ENCODE results near the gene PLA2G4F.

Gene PLA2G4F

GRCh38 chr15:42156243-42156922 is at the start of gene PLA2G4F:
TSS of gene PLA2G4F (minus strand) at chr15:42156636. CDS start at chr15:42156549, 87 bp downstream.
- no peak for DNase-seq (ENCODE audit: low read depth, low spot score)

GRCh38 chr15:42203891-42204290 is 47.5 kb upstream of the PLA2G4F start:
- DNase-seq (ENCODE audit: low read depth, low spot score), result no peak

GRCh38 chr15:42202653-42203052 is 46.2 kb upstream of the PLA2G4F start:
- DNase-seq (ENCODE audit: low read depth, low spot score), result no peak

GRCh38 chr15:42201801-42202200 is 45.4 kb upstream of the PLA2G4F start:
- DNase-seq (ENCODE audit: low read depth, low spot score), result no peak

- DNase-seq (ENCODE audit: low read depth, low spot score), result no peak
Observed at GRCh38 chr15:42199126-42199525, 42.7 kb upstream of the PLA2G4F start.

- no peak for DNase-seq (ENCODE audit: low read depth, low spot score)
Observed at GRCh38 chr15:42198516-42198915, 42.1 kb upstream of the PLA2G4F start.

GRCh38 chr15:42194513-42194912 is 38.1 kb upstream of the PLA2G4F start:
- DNase-seq (ENCODE audit: low read depth, low spot score), result no peak

- no peak for DNase-seq (ENCODE audit: low read depth, low spot score)
Observed at GRCh38 chr15:42193383-42193782, 36.9 kb upstream of the PLA2G4F start.

GRCh38 chr15:42191610-42192346 is 35.3 kb upstream of the PLA2G4F start:
- DNase-seq (ENCODE audit: low read depth, low spot score), result no peak

GRCh38 chr15:42190370-42190769 is 33.9 kb upstream of the PLA2G4F start:
- DNase-seq (ENCODE audit: low read depth, low spot score), result no peak

GRCh38 chr15:42185801-42186200 is 29.4 kb upstream of the PLA2G4F start:
- DNase-seq (ENCODE audit: low read depth, low spot score), result no peak

GRCh38 chr15:42184736-42185135 is 28.3 kb upstream of the PLA2G4F start:
- no peak for DNase-seq (ENCODE audit: low read depth, low spot score)

- no peak for DNase-seq (ENCODE audit: low read depth, low spot score)
Observed at GRCh38 chr15:42184296-42184695, 27.9 kb upstream of the PLA2G4F start.

GRCh38 chr15:42182961-42183360 is 26.5 kb upstream of the PLA2G4F start:
- no peak for DNase-seq (ENCODE audit: low read depth, low spot score)

- DNase-seq (ENCODE audit: low read depth, low spot score), result no peak
Observed at GRCh38 chr15:42182328-42182886, 26.0 kb upstream of the PLA2G4F start.

GRCh38 chr15:42178056-42178455 is 21.6 kb upstream of the PLA2G4F start:
- no peak for DNase-seq (ENCODE audit: low read depth, low spot score)

- DNase-seq (ENCODE audit: low read depth, low spot score), result no peak
Observed at GRCh38 chr15:42175671-42176070, 19.2 kb upstream of the PLA2G4F start.

GRCh38 chr15:42172475-42172874 is 16.0 kb upstream of the PLA2G4F start:
- DNase-seq (ENCODE audit: low read depth, low spot score), result no peak

- no peak for DNase-seq (ENCODE audit: low read depth, low spot score)
Observed at GRCh38 chr15:42171795-42172194, 15.4 kb upstream of the PLA2G4F start.

- DNase-seq (ENCODE audit: low read depth, low spot score), result no peak
Observed at GRCh38 chr15:42171122-42171521, 14.7 kb upstream of the PLA2G4F start.

GRCh38 chr15:42166225-42166940 is 9.9 kb upstream of the PLA2G4F start:
- no peak for DNase-seq (ENCODE audit: low read depth, low spot score)

- DNase-seq (ENCODE audit: low read depth, low spot score), result no peak
Observed at GRCh38 chr15:42165106-42165505, 8.7 kb upstream of the PLA2G4F start.
